GM19025 (cell line): ENCODE data around the gene SCN1B.
"Not testable (repeated sequence)": the region's sequence is repeated elsewhere in the genome, so short reads cannot be mapped to it uniquely, and the experiment has no call there.

Experiments used
- ATAC-seq: cut with Tn5 transposase; IDR thresholded peaks from one replicate; pipeline ENCODE4 v1.9.1; 2021; ENCODE audit warnings: mild to moderate bottlenecking, low read depth, moderate library complexity; ENCODE audit not compliant: unreplicated experiment

Gene SCN1B

DNA sequence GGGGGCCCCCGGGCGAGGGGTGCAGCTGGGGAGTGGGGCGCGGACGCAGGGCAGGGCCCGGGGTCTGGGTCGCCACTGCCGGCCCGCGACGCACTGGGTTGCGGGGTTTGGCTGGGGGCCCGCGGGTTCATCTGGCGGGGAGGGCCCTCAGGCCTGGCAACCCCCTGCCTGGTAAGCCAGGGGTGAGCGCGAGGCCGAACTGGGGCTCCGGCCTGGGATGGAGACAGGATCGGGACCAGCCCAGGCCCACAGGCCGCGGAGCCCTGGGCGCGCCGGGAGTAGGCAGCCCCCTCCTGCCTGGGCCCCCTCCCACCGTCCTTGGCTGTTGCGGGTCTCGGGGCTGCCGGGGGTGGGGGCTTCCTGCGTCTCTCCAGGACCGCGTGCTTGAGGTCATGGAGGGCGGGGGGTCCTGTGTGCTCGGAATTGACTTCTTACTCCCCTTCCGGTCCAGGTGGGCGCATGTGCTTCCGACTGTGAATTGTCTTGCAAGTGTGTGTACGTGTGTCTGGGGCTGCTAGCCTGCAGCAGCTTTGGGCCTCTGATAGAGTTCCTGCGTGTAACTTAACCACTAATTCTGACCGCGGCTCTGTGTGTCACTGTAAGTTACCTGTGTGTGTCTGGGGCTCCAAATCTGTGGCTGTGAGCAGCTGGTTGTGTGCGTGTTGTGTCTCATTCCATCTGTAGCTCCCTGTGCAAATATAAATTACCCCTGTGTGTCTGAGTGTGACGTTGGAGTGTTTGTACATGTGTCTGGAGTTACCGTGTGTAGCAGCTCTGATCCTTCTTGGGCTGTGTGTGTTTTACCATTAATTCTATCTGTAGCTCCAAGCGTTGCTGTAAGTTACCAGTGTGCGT, 29.4 kb upstream of the SCN1B start:
- ATAC-seq: no peak

DNA sequence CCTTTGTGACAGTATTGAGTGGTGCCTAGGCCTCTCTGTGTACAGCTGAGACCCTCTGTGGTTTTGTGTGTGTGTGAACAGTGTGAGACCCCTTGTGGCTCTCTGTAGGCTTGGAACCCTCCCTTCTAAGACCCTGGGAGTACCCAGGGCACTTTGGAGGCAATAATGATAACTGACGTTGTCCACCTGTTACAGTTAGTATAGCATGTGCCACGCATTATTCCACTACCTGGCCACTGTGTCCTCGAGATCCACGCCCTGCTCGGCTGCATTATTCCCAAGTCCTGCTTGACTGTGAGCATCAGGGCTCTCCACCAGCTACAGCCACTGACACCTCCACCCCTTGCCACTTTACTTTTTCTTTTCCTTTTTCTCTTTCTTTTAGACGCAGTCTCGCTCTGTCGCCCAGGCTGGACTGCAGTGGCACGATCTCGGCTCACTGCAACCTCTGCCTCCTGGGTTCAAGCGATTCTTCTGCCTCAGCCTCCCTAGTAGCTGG, 28.2 kb upstream of the SCN1B start:
- no peak for ATAC-seq

GRCh38 chr19:35004517-35005255, 25.6 kb upstream of the SCN1B start:
- ATAC-seq: no peak

- ATAC-seq: no peak
These were observed 24.9 kb upstream of the SCN1B start for GRCh38 chr19:35005256-35005977.

GRCh38 chr19:35006007-35006341, 24.3 kb upstream of the SCN1B start:
- ATAC-seq: not testable (repeated sequence)

DNA sequence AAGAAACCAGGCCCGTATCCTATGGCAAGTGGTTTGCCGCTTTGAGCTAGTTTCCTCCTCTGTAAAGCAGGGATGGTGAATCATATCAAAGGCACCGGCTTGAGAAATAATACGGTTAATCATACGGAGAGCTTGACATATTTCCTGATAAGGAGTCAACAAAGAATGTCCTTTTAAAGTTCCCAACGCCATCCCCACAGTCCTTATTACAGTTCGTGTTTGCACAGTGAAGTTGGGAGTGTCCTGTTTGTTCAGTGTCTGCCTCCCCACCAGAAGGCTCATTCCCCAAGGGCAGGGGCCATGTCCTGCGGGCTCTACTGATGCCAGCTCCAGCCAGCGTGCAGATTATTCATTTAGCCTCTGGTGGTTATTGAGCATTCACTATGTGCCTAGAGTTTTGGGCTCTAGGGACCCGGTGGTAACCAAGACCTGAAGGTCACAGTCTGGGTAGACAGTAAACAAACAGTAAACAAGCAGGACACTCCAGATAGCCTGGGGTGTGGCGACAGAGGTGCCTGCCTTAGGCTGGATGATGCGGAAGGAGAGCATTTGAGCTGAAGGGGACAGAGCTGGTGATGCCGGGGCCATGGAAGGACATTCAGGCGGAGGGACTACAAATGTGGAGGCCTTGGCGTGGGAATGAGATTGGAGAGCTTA, 23.8 kb upstream of the SCN1B start:
- ATAC-seq: no peak

DNA sequence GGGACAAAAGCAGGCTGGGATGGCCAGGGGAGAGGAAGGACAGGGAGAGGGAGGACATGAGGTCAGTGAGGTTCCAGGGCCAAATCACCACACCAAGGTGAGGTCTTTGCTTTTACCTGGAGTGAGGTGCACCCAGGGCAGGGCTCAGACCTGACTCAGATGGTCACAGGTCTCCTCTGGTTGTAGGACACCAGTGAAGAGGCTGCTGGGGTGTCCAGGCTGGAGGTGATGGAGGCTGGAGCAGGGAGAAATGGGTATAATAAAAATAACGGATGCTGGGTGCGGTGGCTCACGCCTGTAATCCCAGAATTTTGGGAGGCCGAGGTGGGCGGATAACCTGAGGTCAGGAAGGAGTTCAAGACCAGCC, 23.3 kb upstream of the SCN1B start:
- no peak for ATAC-seq

- ATAC-seq: not testable (repeated sequence)
These were observed 22.8 kb upstream of the SCN1B start for GRCh38 chr19:35007427-35007826.

GRCh38 chr19:35008891-35009341, 21.4 kb upstream of the SCN1B start:
- ATAC-seq: no peak

DNA sequence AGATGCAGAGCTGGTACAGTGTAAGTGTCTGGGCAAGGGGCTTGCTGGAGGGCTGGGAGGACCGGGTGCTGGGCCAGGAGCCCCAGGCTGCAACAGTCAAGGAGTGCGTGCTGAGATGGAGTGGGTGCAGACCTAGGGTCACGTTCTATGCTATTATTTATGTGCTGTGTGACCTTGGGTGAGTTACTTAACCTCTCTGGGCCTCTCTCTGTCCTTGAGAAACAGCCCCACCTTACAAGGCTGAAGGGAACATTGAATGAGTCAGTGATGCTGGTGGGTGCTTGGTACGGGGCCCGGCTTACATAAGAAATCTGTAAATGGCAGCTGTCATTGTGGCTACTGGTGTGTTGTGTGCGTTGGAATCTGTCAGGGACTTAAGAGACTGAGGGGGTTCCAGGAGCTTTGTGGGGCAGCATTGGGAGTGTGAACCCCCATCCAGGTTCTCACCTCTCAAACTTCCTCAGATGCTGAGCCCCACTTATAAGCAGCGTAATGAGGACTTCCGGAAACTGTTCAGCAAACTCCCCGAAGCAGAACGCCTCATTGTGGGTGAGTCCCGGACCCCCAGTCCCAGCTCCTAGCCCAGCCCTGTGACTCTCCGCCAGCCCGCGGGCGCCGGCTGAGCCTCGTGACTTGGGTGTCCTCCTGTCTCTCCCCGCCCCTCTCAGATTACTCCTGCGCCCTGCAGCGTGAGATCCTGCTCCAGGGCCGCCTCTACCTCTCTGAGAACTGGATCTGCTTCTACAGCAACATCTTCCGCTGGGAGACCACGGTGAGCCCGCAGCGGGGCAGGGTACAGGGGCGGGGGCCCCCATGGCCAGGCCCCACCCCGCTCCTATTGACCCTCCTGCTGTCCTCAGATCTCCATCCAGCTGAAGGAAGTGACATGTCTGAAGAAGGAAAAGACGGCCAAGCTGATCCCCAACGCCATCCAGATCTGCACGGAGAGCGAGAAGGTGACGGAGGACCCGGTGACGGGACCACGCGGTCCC, 20.6 kb upstream of the SCN1B start:
- ATAC-seq: no peak

DNA sequence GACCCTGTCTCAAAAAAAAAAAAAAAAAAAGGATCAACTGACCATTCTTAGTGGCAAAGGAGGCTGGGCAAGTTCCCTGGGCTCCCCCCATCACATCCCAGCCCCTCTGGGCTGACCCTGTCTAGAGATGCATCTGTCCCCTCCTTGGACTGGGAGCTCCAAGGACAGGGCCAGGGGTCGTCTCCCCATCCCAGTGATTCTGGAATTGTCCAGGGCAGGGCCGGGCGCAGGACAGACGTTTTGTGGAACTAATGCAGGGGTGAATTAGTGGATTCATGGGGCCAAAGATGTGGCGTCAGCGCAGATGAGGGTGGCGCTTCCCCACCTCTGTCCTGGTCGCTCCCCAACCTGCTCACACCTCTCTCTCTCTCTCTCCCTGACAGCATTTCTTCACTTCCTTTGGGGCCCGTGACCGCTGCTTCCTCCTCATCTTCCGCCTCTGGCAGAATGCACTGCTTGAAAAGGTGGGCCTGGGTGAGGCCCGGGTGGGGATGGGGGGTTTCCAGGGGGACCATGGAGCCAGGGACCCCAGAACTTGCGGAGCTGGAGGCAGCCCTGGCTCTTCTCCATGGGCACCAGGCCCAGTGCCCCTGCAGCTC, 19.1 kb upstream of the SCN1B start:
- no peak for ATAC-seq

- no peak for ATAC-seq
These were observed 18.3 kb upstream of the SCN1B start for GRCh38 chr19:35011737-35012682.

- ATAC-seq: no peak
These were observed 17.0 kb upstream of the SCN1B start for GRCh38 chr19:35013041-35013819.

DNA sequence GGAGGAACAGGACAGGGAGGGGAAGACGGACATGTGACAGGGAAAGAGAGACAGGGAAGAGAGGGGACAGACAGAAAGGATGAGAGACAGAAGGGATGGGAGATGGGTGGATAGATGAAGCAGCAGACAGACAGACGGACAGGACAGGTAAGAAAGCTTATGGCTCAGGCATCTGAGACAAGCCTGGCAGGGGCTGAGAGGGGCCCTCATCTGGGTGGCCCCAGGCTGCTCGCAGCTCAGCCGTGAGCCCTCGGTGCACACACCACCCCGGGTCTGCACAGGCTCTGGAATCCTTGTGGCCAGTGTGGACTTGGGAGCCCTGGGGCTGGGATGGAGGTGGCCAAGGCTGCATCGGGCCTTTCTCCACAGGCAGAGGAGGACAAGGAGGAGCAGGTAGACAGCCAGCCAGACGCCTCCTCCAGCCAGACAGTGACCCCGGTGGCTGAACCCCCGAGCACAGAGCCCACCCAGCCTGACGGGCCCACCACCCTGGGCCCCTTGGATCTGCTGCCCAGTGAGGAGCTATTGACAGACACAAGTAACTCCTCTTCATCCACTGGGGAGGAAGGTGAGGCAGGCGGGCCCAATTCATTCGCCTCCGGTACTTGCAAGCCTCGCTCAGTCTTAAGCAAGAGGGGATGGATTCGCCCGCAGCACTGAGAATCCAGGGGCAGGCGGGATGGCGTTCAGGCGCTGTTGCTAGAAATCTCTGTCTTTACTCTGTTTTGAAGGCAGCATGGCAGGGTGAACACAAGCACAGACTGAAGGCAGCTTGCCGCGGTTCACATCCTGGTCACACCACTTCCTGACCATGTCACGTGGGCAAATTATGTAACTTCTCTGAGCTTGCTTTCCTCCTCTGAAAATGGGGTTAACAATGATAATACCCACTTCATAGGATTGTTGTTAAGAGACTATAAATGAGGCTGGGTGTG, 16.2 kb upstream of the SCN1B start:
- ATAC-seq: no peak

DNA sequence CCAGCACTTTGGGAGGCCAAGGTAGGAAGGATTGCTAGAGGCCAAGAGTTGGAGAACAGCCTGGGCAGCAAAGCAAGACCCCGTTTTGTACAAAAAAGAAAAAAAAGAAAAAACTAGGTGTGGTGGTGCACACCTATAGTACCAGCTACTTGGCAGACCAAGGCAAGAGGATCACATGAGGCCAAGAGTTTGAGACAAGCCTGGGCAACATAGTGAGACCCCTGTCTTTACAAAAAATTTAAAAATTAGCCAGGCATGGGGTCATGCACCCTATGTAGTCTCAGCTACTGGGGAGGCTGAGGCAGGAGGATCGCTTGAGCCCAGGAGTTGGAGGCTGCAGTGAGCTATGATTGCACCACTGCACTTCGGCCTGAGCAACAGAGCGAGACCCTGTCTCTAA, 15.5 kb upstream of the SCN1B start:
- not testable (repeated sequence) for ATAC-seq
